K562 (cell line): ENCODE results near the gene CASKIN2. TPM values are rescaled to one million over a fixed set of nuclear protein-coding genes. Genes with fewer than 3 reads are reported as not detected.
A peak's percentile ranks its signal among the peaks of the same experiment; 100 is the strongest.

Experiments
- FIP1L1 ChIP-seq: fragments of 200-400 bp; formaldehyde crosslinking; IDR thresholded peaks from 2 replicates; pipeline ENCODE4 v1.6.1; 2018; ENCODE audit warnings: mild to moderate bottlenecking, low read depth, low read length; ENCODE audit not compliant: poor library complexity, severe bottlenecking
- KDM2B ChIP-seq: fragments of 250-450 bp; sonication (Bioruptor Pico); IDR thresholded peaks from 2 replicates; pipeline ENCODE4 v1.8.0; 2021; ENCODE audit warnings: mild to moderate bottlenecking, moderate library complexity
- MAX ChIP-seq: sonication (generic); formaldehyde crosslinking; IDR thresholded peaks from 2 replicates; pipeline ENCODE4 v1.9.0; 2022; ENCODE audit warnings: mild to moderate bottlenecking, missing genetic modification reagents
- PHF8 ChIP-seq: fragments of 200-600 bp; sonication (generic); IDR thresholded peaks from 2 replicates; pipeline ENCODE4 v1.6.1; 2012; ENCODE audit warnings: mixed run types, mild to moderate bottlenecking, inconsistent platforms, low read length, moderate library complexity, borderline replicate concordance
- TFAP4 ChIP-seq: sonication (generic); formaldehyde crosslinking; IDR thresholded peaks from 2 replicates; pipeline ENCODE4 v1.8.0; 2022; ENCODE audit warnings: missing genetic modification reagents, mild to moderate bottlenecking, moderate library complexity, borderline replicate concordance
- ZBTB11 ChIP-seq, 3 experiments: fragments of 200-800 bp in 1 of 3; fragments of 250-450 bp in 1 of 3; fragments of 450-650 bp in 1 of 3; sonication (Bioruptor Pico) in 1 of 3; sonication (Bioruptor generic) in 1 of 3; formaldehyde crosslinking in 1 of 3; IDR thresholded peaks; 2 replicates each; pipeline versions ENCODE4 v1.6.1 to v1.8.0; 2016 to 2022; ENCODE audit warnings: mild to moderate bottlenecking in 2 of 3, missing genetic modification characterization in 2 of 3, missing compliant biosample characterization in 1 of 3, moderate library complexity in 1 of 3
- ZFX ChIP-seq: sonication (generic); formaldehyde crosslinking; IDR thresholded peaks from 2 replicates; pipeline ENCODE4 v1.8.0; 2022; ENCODE audit warnings: mild to moderate bottlenecking, missing genetic modification reagents, moderate library complexity
- ZNF655 ChIP-seq: fragments of 250-450 bp; sonication (Bioruptor Pico); IDR thresholded peaks from 2 replicates; pipeline ENCODE4 v1.5.0; 2021
- ZNF77 ChIP-seq: fragments of 250-450 bp; sonication (Bioruptor Pico); IDR thresholded peaks from 2 replicates; pipeline ENCODE4 v1.5.0; 2020
- polyA plus RNA-seq, 8 experiments: library from polyadenylated mRNA; depleted of rRNA in 4 of 8; stranded (reverse) in 5 of 8; unstranded in 3 of 8; fragments of >200 nt; fragmentation: Nextera tagmentation in 2 of 8; fragmentation: Illumina TruSeq in 1 of 8; extraction: Ambion mirVana in 2 of 8; extraction: Trizol in 1 of 8; gene quantifications; 2 replicates each; pipeline versions ENCODE4 v1.2.1 to v1.2.3, GENCODE V29; 2011 to 2014; ENCODE audit warnings: inconsistent platforms in 1 of 8, missing spikeins in 1 of 8
- total RNA-seq, 7 experiments: library from RNA; depleted of rRNA in 6 of 7; stranded (reverse); fragments of >200 nt in 6 of 7; fragmentation: Illumina TruSeq in 2 of 7; extraction: Trizol in 2 of 7; gene quantifications; 2 replicates each; pipeline versions ENCODE4 v1.2.1 to v1.2.3, GENCODE V29; 2011 to 2021; ENCODE audit warnings: low replicate concordance in 1 of 7
- TF ChIP-seq, protein P1 (sequence below): fragments of 250-450 bp; sonication (Bioruptor Pico); IDR thresholded peaks from 2 replicates; pipeline ENCODE4 v1.9.0; 2021; ENCODE audit warnings: mild to moderate bottlenecking, inconsistent platforms
- TF ChIP-seq, protein P2 (sequence below), 2 experiments: IDR thresholded peaks; 2 replicates each; pipeline ENCODE4 v1.6.1; 2011; ENCODE audit warnings: borderline replicate concordance in 1 of 2, control low read depth in 1 of 2, low read depth in 1 of 2, low read length in 1 of 2, mild to moderate bottlenecking in 1 of 2, mixed read lengths in 1 of 2, moderate library complexity in 1 of 2; ENCODE audit not compliant: insufficient read depth in 1 of 2, insufficient read length in 1 of 2, poor library complexity in 1 of 2, severe bottlenecking in 1 of 2; ENCODE audit errors: extremely low read depth in 1 of 2
- TF ChIP-seq, protein P3 (sequence below): fragments of 250-450 bp; sonication (Bioruptor Pico); IDR thresholded peaks from 2 replicates; pipeline ENCODE4 v1.4.0; 2020

CASKIN2 gene
- total and polyA plus RNA-seq, 9 of the 15 experiments (the other 6 are each of a cell fraction or from before 2014, with no cell fraction given): 0.01 to 12.2 (median 2.1) TPM

GRCh38 chr17:75525806-75526554 is 10.6 kb upstream of the CASKIN2 start (continued):
- TF ChIP-seq ZFX (CRISPR knock-in tag) (peak; percentile 14; the same call in 1 of the 2 replicates), ZBTB11 (CRISPR knock-in tag; IDR thresholded peaks at IDR 0.05) (0 out of 6 replicates have a peak, but pooled peaks of 1 of the 3 experiments have one; percentile 7), FIP1L1 (peak; percentile 51), MAX (0 out of 2 replicates have a peak, but pooled peaks have one; percentile 15), KDM2B (CRISPR knock-in tag) (0 out of 2 replicates have a peak, but pooled peaks have one; percentile 47), ZNF77 (CRISPR knock-in tag) (no peak), TFAP4 (peak; percentile 60; the same call in 1 of the 2 replicates), PHF8 (peak; percentile 64; the same call in 1 of the 2 replicates), ZNF655 (no peak)
- TF ChIP-seq, protein P1, sequence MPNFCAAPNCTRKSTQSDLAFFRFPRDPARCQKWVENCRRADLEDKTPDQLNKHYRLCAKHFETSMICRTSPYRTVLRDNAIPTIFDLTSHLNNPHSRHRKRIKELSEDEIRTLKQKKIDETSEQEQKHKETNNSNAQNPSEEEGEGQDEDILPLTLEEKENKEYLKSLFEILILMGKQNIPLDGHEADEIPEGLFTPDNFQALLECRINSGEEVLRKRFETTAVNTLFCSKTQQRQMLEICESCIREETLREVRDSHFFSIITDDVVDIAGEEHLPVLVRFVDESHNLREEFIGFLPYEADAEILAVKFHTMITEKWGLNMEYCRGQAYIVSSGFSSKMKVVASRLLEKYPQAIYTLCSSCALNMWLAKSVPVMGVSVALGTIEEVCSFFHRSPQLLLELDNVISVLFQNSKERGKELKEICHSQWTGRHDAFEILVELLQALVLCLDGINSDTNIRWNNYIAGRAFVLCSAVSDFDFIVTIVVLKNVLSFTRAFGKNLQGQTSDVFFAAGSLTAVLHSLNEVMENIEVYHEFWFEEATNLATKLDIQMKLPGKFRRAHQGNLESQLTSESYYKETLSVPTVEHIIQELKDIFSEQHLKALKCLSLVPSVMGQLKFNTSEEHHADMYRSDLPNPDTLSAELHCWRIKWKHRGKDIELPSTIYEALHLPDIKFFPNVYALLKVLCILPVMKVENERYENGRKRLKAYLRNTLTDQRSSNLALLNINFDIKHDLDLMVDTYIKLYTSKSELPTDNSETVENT (CRISPR knock-in tag): 0 out of 2 replicates have a peak, but pooled peaks have one; percentile 17
- TF ChIP-seq, protein P2, sequence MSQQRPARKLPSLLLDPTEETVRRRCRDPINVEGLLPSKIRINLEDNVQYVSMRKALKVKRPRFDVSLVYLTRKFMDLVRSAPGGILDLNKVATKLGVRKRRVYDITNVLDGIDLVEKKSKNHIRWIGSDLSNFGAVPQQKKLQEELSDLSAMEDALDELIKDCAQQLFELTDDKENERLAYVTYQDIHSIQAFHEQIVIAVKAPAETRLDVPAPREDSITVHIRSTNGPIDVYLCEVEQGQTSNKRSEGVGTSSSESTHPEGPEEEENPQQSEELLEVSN (IDR thresholded peaks at IDR 0.05; ENCODE audit: borderline replicate concordance in 1 of 2, extremely low read depth in 1 of 2, insufficient read depth in 1 of 2, insufficient read length in 1 of 2, low read depth in 1 of 2, low read length in 1 of 2, poor library complexity in 1 of 2, severe bottlenecking in 1 of 2): peak in 1 of 2 experiments; percentile 25
- TF ChIP-seq, protein P3, sequence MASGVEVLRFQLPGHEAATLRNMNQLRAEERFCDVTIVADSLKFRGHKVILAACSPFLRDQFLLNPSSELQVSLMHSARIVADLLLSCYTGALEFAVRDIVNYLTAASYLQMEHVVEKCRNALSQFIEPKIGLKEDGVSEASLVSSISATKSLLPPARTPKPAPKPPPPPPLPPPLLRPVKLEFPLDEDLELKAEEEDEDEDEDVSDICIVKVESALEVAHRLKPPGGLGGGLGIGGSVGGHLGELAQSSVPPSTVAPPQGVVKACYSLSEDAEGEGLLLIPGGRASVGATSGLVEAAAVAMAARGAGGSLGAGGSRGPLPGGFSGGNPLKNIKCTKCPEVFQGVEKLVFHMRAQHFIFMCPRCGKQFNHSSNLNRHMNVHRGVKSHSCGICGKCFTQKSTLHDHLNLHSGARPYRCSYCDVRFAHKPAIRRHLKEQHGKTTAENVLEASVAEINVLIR (CRISPR knock-in tag): no peak
